GM04503 (cell line): ENCODE measurements around the gene PROSER3.
A peak's percentile ranks its signal among the peaks of the same experiment; 100 is the strongest.
"Not testable (repeated sequence)": the region's sequence is repeated elsewhere in the genome, so short reads cannot be mapped to it uniquely, and the experiment has no call there.

ENCODE experiments used
- DNase-seq: peaks from one replicate; pipeline ENCODE4 v3.0.0-alpha.2; 2012; ENCODE audit warnings: low read depth

PROSER3 gene

GRCh38 chr19:35755131-35755549, 2.8 kb upstream of the PROSER3 start:
- DNase-seq, result no peak

GRCh38 chr19:35755550-35756376, 2.2 kb upstream of the PROSER3 start:
- DNase-seq, result no peak

GRCh38 chr19:35756377-35757230, 1.4 kb upstream of the PROSER3 start, which contains the start of gene HSPB6:
Gene HSPB6 (minus strand): TSS chr19:35757029. CDS start chr19:35757008, 21 bp downstream.
- DNase-seq, result no peak

GRCh38 chr19:35757231-35757748, 686 bp upstream of the PROSER3 start:
- peak; percentile 64 for DNase-seq

DNA sequence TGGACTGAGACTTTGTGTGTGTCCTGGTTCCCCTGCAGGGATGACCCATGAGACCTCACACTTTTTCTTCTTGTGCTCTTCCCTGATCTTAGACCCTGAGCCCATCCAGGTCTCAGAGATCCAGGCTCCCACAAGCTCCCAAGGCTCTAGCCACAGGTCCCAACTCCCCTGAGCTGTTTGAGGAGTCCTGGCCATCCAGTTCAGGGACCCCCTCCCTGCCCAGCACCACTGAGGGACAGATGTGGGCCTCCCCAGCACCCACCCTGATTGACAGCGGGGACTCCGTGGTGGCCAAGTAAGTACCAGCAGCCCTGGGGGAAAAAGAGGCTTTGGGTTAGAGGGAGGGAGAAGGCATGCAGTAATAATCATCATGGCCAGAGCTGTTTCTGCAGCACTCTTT, 1.7 kb downstream of the PROSER3 start:
- no peak for DNase-seq

DNA sequence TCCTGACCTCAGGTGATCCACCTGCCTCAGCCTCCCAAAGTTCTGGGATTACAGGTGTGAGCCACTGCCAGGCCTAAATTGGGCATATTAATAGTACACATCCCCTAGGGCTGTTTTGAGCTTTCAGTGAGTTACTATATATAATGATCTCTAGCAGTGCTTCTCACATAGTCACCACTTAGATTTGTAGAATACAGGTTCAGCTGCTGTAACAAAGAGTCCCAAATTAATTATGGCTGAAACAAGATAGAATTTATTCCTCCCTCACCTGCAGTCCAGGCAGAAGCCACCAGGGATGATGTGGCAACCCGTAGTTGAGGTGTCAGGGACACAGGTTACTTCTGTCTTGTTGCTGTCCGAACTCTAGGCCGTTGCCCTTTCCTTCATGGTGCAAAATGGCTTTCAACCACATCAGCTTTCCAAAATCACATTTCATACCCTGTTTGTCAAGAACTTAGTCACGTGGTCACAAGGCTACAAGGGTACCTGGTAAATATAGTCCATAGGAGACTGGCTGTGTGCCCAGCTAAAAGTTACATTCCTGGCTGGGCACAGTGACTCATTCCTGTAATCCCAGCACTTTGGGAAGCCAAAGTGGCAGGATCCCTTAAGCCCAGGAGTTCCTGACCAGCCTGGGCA, 2.9 kb downstream of the PROSER3 start:
- no peak for DNase-seq

DNA sequence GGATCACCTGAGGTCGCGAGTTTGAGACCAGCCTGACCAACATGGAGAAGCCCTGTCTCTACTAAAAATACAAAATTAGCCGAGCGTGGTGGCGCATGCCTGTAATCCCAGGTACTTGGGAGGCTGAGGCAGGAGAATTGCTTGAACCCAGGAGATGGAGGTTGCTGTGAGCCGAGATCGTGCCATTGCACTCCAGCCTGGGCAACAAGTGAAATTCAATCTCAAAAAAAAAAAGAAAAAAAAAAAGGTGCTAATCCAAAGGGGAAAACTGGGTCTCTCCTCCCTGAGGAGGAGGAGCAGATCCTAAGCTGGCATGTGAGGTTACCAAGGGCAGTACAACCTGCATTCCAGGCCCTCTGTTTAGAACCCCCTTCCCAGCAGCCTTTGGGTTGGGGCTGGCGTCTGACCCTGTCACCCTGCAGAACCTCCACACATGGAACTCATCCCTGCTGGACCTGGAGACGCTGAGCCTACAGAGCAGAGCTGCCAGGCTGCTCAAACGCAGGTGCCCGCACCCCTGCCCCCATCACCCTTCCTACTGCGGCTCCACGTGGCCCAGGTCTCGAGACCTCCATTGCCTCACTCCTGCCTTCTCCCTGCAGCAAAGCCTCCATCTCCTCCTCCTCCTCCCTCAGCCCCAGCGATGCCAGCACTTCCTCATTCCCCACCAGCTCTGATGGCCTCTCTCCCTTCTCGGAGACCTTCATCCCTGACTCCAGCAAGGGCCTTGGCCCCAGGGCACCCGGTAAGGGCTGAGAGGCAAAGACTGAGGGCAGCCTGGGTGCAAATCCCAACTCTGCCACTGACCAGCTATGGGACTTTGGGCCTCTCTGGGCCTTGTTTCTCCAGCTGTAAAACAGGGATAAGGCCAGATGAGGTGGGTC, 6.7 kb downstream of the PROSER3 start:
- DNase-seq, result no peak

GRCh38 chr19:35766571-35767104, 8.7 kb downstream of the PROSER3 start:
- no peak for DNase-seq

DNA sequence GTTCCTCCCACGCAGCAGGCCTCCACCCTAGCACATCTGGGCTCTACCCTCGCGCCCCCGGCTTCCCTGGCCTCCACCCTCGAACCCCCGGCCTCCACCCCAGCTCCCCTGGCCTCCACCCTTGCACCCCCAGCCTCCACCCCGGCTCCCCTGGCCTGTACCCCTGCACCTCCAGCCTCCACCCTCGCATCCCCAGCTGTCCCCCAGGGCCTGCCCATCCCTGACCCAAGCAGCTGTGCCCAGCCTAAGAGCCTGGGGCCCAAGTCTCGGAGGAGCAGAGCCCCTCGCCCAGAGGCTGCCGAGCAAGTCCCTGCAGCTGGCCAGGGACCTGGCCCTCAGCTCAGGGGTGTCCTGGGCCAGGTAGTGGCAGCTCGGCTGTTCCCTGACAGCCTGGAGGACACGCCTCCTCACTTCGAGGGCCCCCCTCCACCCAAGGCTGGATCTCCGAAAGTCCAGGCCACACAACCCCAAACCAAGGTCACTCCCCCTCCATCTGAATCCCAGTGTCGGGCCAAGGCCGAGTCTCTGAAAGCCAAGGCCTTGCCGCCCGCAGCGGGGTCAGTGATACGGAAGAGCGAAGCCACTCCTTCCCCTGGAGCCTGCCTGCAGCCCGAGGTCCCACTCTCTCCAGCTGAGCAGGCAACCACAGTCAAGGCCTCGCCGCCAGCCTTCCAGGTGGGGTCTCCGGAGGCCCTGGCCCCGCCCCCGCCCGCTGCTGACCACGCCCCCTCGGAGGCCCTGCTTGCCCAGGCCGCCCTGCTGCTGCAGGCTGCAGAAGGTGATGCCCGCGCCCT, 9.5 kb downstream of the PROSER3 start:
- no peak for DNase-seq

- no peak for DNase-seq
Observed at GRCh38 chr19:35768082-35768421, 10.1 kb downstream of the PROSER3 start.

DNA sequence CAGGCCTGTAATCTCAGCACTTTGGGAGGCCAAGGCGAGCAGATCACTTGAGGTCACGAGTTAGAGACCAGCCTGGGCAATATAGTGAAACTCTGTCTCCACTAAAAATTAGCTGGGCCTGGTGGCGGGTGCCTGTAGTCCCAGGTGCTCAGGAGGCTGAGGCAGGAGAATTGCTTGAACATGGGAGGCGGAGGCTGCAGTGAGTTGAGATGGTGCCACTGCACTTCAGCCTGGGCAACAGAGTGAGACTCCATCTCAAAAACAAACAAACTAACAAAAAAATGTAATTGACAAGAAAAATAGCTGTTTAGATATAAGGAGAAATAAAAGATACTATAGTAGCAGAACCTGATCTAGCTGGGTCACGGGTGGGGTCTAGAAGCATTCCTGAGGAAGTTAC, 14.4 kb downstream of the PROSER3 start:
- not testable (repeated sequence) for DNase-seq

GRCh38 chr19:35773020-35773806, 15.2 kb downstream of the PROSER3 start:
- DNase-seq, result no peak

- no peak for DNase-seq
Observed at GRCh38 chr19:35774274-35775045, 16.5 kb downstream of the PROSER3 start.

GRCh38 chr19:35775046-35775297, 17.0 kb downstream of the PROSER3 start:
- no peak for DNase-seq

DNA sequence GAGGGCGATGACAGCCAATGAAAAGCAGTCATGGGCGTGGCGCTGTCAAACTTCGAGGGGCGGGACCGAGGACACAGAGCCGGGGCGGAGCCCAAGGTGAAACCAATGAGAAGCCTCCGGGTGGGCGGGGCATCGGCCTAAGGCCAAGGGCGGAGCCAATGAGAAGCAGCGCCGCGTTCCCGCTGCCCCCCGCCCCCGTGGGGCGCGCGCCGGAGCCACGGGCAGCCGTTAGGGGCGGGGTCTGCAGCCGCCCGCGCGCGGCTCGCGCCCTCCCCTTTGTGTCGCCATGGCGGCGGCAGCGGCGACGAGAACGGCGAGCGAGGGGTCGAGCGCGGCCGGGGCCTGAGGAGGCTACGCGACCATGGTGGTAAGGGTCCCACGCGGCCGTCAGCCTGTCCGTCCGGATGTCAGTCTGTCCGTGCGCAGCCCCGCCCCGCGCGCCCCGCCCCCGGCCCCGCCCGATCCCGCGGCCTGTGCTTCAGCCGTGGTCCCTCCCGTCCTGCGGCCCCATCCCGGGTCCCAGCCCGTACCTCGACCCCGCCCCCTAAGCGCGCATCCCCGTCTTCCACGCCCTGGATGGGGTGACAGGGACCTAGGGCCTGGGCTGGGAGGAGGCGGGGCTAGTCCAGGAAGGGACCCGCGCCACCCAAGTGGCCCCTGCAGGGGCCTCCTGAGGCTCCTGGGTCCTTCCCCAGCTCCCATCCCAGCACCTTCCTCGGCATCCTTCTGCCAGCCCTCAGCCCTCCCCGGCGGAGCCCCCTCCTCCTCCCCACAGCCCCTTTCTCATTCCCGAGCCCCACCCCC, 17.5 kb downstream of the PROSER3 start, which contains the start of gene ARHGAP33:
TSS of gene ARHGAP33 (plus strand) at position 267 of the 804 bp plus-strand sequence. CDS start at position 362, 95 bp downstream.
- peak; percentile 66 for DNase-seq

DNA sequence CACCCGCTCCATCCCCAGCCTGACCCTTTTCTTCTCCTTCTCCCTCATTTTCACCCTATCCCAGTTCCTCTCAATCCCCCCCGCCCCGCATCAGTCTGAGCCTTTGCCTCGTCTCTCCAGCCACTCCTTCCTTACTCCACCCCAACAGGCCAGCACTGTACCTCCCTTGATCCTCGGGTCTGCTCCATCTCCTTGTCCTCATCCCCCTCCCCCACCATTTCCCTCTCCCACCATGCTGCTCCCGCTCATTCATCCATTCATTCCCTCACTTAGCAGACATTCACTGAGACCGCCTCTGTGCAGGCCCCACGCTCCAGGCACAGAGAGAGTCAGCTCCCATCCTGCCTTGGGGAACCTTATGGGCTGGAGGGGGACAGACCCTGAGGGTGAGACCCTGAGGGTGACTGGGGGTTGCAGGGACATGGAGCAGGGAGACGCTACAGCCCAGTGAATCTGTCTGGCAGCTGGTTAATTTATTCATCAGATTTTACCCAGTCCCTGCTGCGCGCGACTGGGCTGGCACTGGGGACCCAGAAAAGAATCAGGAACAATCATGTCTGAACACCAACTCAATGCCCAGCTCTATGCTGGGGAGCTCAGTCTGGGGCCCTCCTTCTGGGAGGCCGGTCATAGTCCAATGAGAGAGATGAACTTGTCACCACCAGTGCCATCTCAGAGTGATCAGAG, 18.3 kb downstream of the PROSER3 start:
- DNase-seq, result no peak

DNA sequence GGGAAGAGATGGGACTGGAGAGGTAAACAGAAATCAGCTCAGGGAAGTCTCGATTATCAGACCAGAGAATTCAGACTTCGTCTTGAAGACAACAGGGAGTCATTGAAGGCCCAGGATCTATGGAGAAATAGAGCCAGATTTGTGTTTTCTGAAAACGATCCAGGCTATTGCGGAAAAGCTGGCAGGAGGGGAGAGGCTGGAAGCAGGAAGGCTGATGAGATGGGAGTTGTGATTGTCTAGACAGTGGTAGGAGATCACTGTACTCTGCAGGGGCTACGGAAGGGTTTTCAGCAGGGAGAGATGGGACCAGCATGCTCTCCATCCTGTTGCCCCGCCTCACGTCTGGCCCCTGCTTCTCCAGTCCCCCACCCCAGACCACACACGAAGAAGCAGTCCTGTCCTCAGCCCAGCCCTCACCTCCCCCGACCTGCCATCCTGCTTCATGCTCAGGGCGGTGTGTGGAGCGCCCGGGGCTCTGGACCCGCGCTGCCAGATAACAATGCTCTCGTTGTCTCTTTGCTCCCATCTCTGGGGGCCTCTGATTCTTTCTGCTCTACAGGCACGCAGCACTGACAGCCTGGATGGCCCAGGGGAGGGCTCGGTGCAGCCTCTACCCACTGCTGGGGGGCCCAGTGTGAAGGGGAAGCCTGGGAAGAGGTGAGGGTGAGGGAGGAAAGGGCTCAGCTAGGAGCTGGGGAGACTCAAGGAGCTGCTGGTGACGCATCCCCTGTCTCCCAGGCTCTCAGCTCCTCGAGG, 19.3 kb downstream of the PROSER3 start:
- no peak for DNase-seq
